ENCODE measurements around the gene CARD11. TPM values are rescaled to one million over a fixed set of nuclear protein-coding genes. Genes with fewer than 3 reads are reported as not detected.
"Not testable (repeated sequence)": the region's sequence is repeated elsewhere in the genome, so short reads cannot be mapped to it uniquely, and the experiment has no call there.

Gene CARD11
- total and polyA plus RNA-seq, 8 donors, result 2.7 to 8.1 (median 3.9) TPM

DNA sequence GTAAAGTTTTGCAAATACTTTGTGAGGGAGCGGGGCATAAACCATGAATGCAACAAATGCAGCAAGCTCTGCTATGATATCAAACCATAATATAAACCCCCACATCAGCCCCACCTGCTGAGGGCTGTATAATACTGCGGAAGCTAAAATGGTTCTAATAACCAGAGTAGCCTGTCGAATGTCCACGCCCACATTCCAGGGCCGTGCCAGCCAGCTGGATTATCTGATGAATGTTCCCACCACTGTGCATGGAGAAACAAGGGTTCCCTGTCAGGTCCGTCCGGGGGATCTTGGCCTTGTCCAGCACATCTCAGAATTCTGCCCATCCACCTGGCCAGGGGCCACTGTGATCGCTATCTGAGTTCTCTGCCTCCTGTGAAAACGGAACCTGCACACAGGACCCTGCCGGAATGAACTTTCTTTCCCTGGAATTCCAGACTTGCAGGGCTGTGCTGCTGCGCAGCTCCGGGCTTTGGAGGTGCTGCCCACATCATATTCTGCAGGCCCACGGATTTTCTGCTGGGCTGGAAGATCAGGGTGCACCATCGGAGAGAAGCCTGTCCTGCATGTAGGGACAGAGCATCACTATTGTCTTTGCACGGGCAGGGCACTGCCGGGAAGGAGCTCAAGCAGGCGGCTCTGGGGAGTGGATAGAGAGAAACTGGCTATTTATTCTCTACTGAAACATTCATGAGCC, 122.6 kb downstream of the CARD11 start:
- no peak for ATAC-seq
- Histone ChIP-seq H3K4me3 (no peak overlapping the region), H3K36me3 (no peaks in the 10 kb centered on the region), H3K9me3 (no peaks in the 10 kb centered on the region), H3K27me3 (peaks cover 0 to 29% of the 10 kb centered on the region in 2 donors), H3K4me1 (no peaks in the 10 kb centered on the region), H3K27ac (no peak overlapping the region)
- intact Hi-C loops (cut with DNase I), result no loop called here
- TF ChIP-seq, protein P1, sequence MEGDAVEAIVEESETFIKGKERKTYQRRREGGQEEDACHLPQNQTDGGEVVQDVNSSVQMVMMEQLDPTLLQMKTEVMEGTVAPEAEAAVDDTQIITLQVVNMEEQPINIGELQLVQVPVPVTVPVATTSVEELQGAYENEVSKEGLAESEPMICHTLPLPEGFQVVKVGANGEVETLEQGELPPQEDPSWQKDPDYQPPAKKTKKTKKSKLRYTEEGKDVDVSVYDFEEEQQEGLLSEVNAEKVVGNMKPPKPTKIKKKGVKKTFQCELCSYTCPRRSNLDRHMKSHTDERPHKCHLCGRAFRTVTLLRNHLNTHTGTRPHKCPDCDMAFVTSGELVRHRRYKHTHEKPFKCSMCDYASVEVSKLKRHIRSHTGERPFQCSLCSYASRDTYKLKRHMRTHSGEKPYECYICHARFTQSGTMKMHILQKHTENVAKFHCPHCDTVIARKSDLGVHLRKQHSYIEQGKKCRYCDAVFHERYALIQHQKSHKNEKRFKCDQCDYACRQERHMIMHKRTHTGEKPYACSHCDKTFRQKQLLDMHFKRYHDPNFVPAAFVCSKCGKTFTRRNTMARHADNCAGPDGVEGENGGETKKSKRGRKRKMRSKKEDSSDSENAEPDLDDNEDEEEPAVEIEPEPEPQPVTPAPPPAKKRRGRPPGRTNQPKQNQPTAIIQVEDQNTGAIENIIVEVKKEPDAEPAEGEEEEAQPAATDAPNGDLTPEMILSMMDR (IDR thresholded peaks at IDR 0.05), result no peak
- DNase-seq, result peak in 1 of 4 donors; percentile 60

DNA sequence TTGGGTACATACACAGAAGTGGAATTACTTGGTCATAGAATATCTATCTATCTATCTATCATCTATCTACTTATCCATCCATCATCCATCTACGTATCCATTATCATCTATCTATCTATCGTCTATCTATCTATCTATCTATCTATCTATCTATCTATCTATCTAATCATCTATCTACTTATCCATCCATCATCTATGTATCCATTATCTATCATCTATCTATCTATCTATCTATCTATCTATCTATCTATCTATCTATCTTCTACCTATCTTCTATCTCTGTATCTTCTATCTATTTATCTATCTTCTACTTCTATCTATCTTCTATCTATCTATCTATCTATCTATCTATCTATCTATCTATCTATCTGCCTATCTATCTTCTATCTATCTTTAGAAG, 123.2 kb downstream of the CARD11 start:
- H3K36me3 ChIP-seq; H3K4me3 ChIP-seq; DNase-seq; intact Hi-C loops (cut with DNase I); ATAC-seq; H3K9me3 ChIP-seq; H3K27ac ChIP-seq; H3K4me1 ChIP-seq: not testable (repeated sequence)
- H3K27me3 ChIP-seq, result peaks cover 0 to 35% of the 10 kb centered on the region in 2 donors

DNA sequence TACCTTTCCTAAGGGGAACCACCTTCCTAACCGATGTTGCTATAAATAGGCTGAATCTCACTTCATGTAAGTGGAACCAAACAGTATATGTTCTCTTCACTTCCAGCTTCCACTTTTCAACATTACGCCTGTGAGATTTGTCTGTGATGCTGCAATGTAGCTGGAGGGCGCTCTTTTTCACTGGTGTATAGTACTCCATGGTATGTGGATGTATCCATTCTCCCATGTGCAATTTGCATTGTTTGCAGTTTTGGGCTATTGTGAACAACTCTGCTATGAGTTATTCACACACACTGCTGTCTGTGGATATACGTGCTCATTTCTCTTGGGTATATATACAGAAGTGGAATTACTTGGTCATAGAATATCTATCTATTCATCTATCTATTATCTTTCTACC, 123.6 kb downstream of the CARD11 start:
- intact Hi-C loops (cut with DNase I), result no loop called here
- ATAC-seq, result no peak

DNA sequence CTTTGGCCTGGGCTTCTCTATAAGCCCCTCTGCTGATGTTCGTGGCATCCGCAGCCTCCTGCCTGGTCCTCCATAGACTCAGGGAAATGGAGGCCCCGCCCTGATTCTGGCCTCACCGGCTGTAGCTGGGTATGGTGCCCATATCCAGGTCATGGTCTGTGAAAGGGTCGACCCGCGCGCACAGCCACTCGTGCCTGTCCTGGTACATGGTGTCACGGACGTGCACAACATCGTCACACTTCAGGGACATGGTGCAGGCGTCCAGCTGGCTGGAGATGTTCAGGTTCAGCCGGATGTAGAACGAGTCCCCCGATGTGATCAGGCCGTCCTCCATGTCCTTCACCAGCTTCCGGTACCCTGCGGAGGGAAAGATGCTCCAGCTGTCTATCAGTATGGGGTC, 124.4 kb downstream of the CARD11 start:
- TF ChIP-seq, protein P1 (IDR thresholded peaks at IDR 0.05), result no peak
- H3K4me3 ChIP-seq, result no peak overlapping the region
- H3K27me3 ChIP-seq, result peaks cover 0 to 31% of the 10 kb centered on the region in 2 donors
- no peaks in the 10 kb centered on the region for H3K9me3 ChIP-seq
- ATAC-seq, result no peak
- H3K4me1 ChIP-seq, result no peaks in the 10 kb centered on the region
- H3K27ac ChIP-seq, result no peak overlapping the region
- intact Hi-C loops (cut with DNase I), result no loop called here
- peak in 1 of 4 donors; percentile 69 for DNase-seq
- no peaks in the 10 kb centered on the region for H3K36me3 ChIP-seq

More for the DNA sequence above, 123.6 kb downstream of the CARD11 start:
- no peak for DNase-seq
- peaks cover 0 to 35% of the 10 kb centered on the region in 2 donors for H3K27me3 ChIP-seq
- no peaks in the 10 kb centered on the region for H3K9me3 ChIP-seq
- no peak overlapping the region for H3K4me3 ChIP-seq
- no peaks in the 10 kb centered on the region for H3K4me1 ChIP-seq
- H3K27ac ChIP-seq, result no peak overlapping the region
- no peaks in the 10 kb centered on the region for H3K36me3 ChIP-seq
- TF ChIP-seq, protein P1 (IDR thresholded peaks at IDR 0.05), result no peak

DNA sequence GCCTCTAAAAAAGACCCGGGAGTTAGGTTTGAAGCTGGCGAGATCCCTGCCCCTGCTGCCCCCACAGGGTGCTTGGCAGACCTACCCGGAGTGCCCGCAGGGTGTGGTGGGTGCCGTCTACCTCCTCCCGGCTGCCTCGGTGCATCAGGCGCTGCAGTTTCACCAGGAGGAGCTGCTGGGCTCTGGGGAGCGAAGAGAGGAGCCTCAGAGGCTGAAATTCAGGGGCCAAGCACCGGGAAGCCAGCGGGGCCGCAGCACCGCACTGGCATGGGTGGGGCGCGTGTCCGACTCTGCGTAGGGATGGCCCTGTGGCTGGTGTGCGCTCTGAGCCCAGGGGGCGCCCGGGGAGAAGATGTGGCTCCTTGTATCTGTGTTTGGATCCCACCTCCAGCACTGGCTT, 125.3 kb downstream of the CARD11 start:
- no peak for ATAC-seq
- no peak overlapping the region for H3K27ac ChIP-seq
- H3K4me3 ChIP-seq, result no peak overlapping the region
- H3K9me3 ChIP-seq, result no peaks in the 10 kb centered on the region
- TF ChIP-seq, protein P1 (IDR thresholded peaks at IDR 0.05), result no peak
- intact Hi-C loops (cut with DNase I), result no loop called here
- H3K4me1 ChIP-seq, result no peaks in the 10 kb centered on the region
- peak in 1 of 4 donors; percentile 71 for DNase-seq
- H3K36me3 ChIP-seq, result no peaks in the 10 kb centered on the region
- H3K27me3 ChIP-seq, result peaks cover 0 to 36% of the 10 kb centered on the region in 2 donors

DNA sequence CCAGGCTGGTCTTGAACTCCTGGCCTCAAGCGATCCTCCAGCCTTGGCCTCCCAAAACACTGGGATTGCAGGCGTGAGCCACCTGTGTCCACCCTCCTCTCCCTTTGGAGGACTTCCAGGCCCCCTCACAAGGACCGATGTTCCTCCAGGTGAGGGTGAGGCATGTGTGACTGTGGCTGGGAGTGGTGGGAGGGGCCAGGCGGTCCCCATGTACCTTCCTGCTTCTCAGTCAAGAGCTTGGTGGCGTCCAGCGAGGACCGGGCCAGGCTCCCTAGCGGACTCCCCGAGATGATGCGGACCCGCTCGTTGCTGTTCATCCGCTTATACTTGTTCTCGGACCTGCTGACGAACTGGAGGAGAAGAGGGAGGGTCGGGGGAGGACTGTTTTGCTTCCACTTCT, 128.6 kb downstream of the CARD11 start:
- Histone ChIP-seq H3K4me1 (no peaks in the 10 kb centered on the region), H3K9me3 (no peaks in the 10 kb centered on the region), H3K27me3 (peaks cover 0 to 23% of the 10 kb centered on the region in 2 donors), H3K27ac (no peak overlapping the region), H3K36me3 (no peaks in the 10 kb centered on the region), H3K4me3 (no peak overlapping the region)
- no peak for DNase-seq
- no peak for ATAC-seq
- TF ChIP-seq, protein P1 (IDR thresholded peaks at IDR 0.05), result no peak
- intact Hi-C loops (cut with DNase I), result no loop called here

Measured in left lung (tissue), 10 donors.